ENCODE data around the gene EXOC3. TPM values are rescaled to one million over a fixed set of nuclear protein-coding genes. Genes with fewer than 3 reads are reported as not detected.

Gene EXOC3
- polyA plus RNA-seq, 3 donors, result 33.2 to 59.7 (median 53.8) TPM

DNA sequence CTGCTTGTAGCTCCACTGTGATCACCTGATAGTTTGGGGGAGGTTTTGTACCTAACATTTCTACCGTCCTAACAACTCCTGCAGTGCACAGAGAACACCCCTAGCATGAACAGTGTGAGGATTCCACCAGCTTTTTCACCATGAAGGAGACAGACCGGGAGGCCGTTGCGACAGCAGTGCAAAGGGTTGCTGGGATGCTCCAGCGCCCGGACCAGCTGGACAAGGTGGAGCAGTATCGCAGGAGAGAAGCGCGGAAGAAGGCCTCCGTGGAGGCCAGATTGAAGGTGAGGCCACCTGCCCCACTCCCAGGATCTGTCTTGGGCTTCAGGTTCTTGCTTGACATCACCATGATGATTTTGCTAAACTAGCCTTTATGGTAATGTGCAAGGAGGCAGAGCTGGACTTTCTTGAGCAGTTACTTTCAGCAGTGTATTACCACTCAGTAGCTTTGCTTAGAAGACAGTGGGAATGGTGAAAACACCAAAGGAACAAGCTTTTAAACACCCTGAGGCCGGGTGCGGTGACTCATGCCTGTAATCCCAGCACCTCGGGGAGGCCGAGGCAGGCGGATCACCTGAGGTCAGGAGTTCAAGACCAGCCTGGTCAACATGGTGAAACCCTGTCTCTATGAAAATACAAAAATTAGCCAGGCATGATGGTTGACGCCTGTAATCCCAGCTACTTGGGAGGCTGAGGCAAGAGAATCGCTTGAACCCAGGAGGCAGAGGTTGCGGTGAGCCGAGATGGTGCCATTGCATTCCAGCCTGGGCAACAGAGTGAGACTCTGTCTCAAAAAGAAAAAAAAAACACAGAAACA lies 3.3 kb downstream of the EXOC3 start:
- peaks cover 47% of the 10 kb centered on the region for H3K4me1 Mint-ChIP-seq
- Histone ChIP-seq H3K4me3 (replicated peaks in 1 of 3; ENCODE audit: low read depth in 2 of 3, low read length in 3 of 3) (no peak overlapping the region), H2AFZ (ENCODE audit: insufficient read depth, low read depth, low read length, poor library complexity, severe bottlenecking) (no peak overlapping the region), H3K36me3 (replicated peaks in 1 of 2; ENCODE audit: control insufficient read depth in 1 of 2, insufficient read depth in 2 of 2, low read length in 2 of 2) (peaks cover 39 to 52% of the 10 kb centered on the region in 2 donors), H4K20me1 (ENCODE audit: insufficient read depth, low read length) (peaks cover 69% of the 10 kb centered on the region), H3K4me2 (replicated peaks; ENCODE audit: extremely low read depth, low read length, poor library complexity, severe bottlenecking) (no peak overlapping the region), H3K9ac (ENCODE audit: insufficient read depth, low read length, poor library complexity, severe bottlenecking) (no peak overlapping the region), H3K79me2 (ENCODE audit: insufficient read depth, low read length) (peaks cover 30% of the 10 kb centered on the region), H3K27ac (ENCODE audit: low read depth in 1 of 2, low read length in 2 of 2) (no peak overlapping the region), H3K4me1 (ENCODE audit: control insufficient read depth in 1 of 2, insufficient read depth in 2 of 2, low read length in 2 of 2) (peaks cover 43 to 44% of the 10 kb centered on the region in 2 donors), H3K27me3 (ENCODE audit: control insufficient read depth in 2 of 2, insufficient read depth in 2 of 2, low read length in 2 of 2) (no peaks in the 10 kb centered on the region), H3K9me3 (replicated peaks in 1 of 2; ENCODE audit: control insufficient read depth in 1 of 2, insufficient read depth in 1 of 2, low read length in 2 of 2) (peaks cover 0 to 4% of the 10 kb centered on the region in 2 donors)
- TF ChIP-seq CTCF (IDR thresholded peaks at IDR 0.05), result no peak
- DNase-seq, result no peak
- intact Hi-C loops (cut with micrococcal nuclease), result loop anchor here (5.0 to 10.0 kb wide), 5 partner anchors 99 to 459 kb away; partner anchors contain the start of genes CEP72 (in 2 of the 2) and PDCD6 (in 1 of the 2)
- peaks cover 0 to 5% (median 2%) of the 10 kb centered on the region in 7 donors for H3K9me3 Mint-ChIP-seq
- 99% methylated on average over 15 of the region's 19 CpGs for WGBS (ENCODE audit: insufficient coverage)
- peak overlapping the region in 3 of 7 donors; percentile 62 to 93 (median 92) for H3K27ac Mint-ChIP-seq
- peaks cover 0 to 2% (median 0%) of the 10 kb centered on the region in 3 donors for H3K27me3 Mint-ChIP-seq (ENCODE audit: low read depth in 3 of 3)
- no peak overlapping the region for H3K4me3 Mint-ChIP-seq
- peaks cover 46 to 66% of the 10 kb centered on the region in 2 donors for H3K36me3 Mint-ChIP-seq

DNA sequence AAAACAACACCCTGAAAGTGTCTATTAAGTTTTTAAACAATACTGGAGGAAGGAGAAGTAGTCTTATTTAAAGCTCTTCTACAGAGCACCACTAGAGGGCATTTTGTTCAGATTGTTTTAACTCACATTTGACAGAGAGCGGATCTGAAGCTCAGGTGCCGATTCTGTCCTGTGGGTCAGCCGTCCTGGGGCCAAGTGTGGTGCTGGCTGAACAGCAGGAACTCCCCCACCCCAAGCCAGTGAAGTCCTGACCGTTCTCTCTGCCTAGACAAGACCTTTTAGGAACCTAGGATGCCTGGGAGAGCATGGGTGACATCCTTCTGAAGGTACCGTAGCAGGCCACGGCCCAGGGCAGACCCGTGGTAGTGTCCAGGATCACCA lies 3.9 kb downstream of the EXOC3 start:
- DNase-seq, result peak; percentile 18 to 64 (median 44)
- peak overlapping the region; percentile 73 to 81 for H3K27ac ChIP-seq (ENCODE audit: low read depth in 1 of 2, low read length in 2 of 2)
- no peak overlapping the region for H3K9ac ChIP-seq (ENCODE audit: insufficient read depth, low read length, poor library complexity, severe bottlenecking)
- no peak overlapping the region for H3K4me2 ChIP-seq (replicated peaks; ENCODE audit: extremely low read depth, low read length, poor library complexity, severe bottlenecking)
- H3K36me3 ChIP-seq (replicated peaks in 1 of 2; ENCODE audit: control insufficient read depth in 1 of 2, insufficient read depth in 2 of 2, low read length in 2 of 2), result peaks cover 45 to 58% of the 10 kb centered on the region in 2 donors
- H3K9me3 ChIP-seq (replicated peaks in 1 of 2; ENCODE audit: control insufficient read depth in 1 of 2, insufficient read depth in 1 of 2, low read length in 2 of 2), result peaks cover 0 to 10% of the 10 kb centered on the region in 2 donors
- peak; percentile 71 for TF ChIP-seq CTCF (IDR thresholded peaks at IDR 0.05)
- H2AFZ ChIP-seq (ENCODE audit: insufficient read depth, low read depth, low read length, poor library complexity, severe bottlenecking), result no peak overlapping the region
- H3K4me3 Mint-ChIP-seq, result no peak overlapping the region
- peaks cover 38% of the 10 kb centered on the region in 2 donors for H3K4me1 ChIP-seq (ENCODE audit: control insufficient read depth in 1 of 2, insufficient read depth in 2 of 2, low read length in 2 of 2)
- peaks cover 69% of the 10 kb centered on the region for H4K20me1 ChIP-seq (ENCODE audit: insufficient read depth, low read length)
- H3K4me3 ChIP-seq (replicated peaks in 1 of 3; ENCODE audit: low read depth in 2 of 3, low read length in 3 of 3), result no peak overlapping the region
- no peaks in the 10 kb centered on the region for H3K27me3 ChIP-seq (ENCODE audit: control insufficient read depth in 2 of 2, insufficient read depth in 2 of 2, low read length in 2 of 2)
- whole genome bisulfite sequencing (ENCODE audit: insufficient coverage), result 80% methylated on average over 7 of the region's 7 CpGs
- peaks cover 0 to 2% (median 0%) of the 10 kb centered on the region in 3 donors for H3K27me3 Mint-ChIP-seq (ENCODE audit: low read depth in 3 of 3)
- peaks cover 52 to 72% of the 10 kb centered on the region in 2 donors for H3K36me3 Mint-ChIP-seq
- peaks cover 30% of the 10 kb centered on the region for H3K79me2 ChIP-seq (ENCODE audit: insufficient read depth, low read length)
- peak overlapping the region in 6 of 7 donors; percentile 62 to 95 (median 88) for H3K27ac Mint-ChIP-seq
- intact Hi-C loops (cut with micrococcal nuclease), result loop anchor here (5.0 to 10.0 kb wide), 5 partner anchors 98 to 458 kb away; partner anchors contain the start of genes CEP72 (in 2 of the 2) and PDCD6 (in 1 of the 2)
- H3K9me3 Mint-ChIP-seq, result peaks cover 4 to 9% (median 7%) of the 10 kb centered on the region in 7 donors
- H3K4me1 Mint-ChIP-seq, result peaks cover 44% of the 10 kb centered on the region
